Measurements from ENCODE around the gene TMEM119. TPM values are rescaled to one million over a fixed set of nuclear protein-coding genes. Genes with fewer than 3 reads are reported as not detected.

TMEM119 gene
- total and polyA plus RNA-seq, 12 donors, result 3.1 to 14.8 (median 6.6) TPM

DNA sequence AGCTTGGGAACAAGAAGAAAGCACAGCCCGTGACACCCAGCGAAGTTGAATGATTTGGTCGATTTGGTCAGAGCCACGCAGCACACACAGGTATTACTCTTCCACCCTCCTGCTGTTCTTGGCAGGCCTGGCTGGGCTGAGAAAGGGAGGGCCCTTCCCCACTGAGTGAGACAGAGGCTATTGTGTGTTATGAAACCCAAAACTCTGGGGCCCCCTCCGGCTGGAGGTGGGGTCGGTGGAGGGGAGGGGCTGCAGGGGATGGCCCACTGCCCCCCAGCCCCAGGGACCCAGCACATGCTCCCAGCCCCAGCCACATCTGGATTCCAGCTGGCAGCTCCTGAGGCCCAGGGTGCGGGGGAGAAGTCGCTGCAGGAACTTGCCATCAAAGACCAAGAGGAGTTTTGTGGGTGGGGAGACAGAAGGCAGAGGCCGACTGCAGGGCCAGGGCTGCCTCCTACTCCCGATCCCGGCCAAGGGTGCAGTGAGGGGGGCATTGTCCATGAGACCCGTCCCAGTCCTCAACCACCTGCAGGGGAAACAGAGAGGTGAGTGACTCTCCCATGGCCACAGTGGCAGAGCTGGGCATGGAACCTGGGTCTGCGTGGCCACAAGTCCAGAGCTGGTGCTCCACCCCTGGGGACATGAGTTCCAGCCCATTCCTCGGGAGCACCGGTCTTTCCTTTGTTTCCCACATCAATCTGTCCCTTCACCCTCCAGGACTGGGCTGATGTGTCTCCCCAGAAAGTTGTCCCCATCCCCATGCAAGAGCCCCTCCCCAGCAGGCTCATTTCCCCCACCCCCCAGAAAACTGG lies 8.7 kb downstream of the TMEM119 start:
- 44 to 52% (median 50%) methylated on average over 11 to 15 of the region's 15 CpGs for WGBS, 4 donors
- H3K27ac ChIP-seq, result no peak overlapping the region
- no peak for DNase-seq

DNA sequence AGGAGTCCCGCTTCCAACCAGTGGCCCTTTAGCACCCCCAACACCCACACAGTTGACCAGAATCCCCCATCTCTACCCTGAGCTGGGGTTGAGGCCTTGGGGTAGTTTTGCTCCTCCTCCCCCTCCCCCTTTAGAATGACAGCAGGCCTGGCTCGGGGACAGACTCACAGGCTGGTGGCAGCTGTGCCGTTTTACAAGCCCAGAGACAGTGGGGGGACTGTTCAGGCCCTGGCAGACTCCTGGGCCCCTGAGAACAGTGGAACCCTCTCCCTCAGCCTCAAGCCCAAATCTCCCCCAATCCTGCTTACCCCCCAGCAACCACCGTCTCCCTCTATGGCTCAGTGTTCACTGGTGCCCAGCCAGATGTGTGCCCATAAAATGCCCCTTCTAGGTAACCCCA lies 10.1 kb downstream of the TMEM119 start:
- Histone ChIP-seq H3K9me3 (replicated peaks in 1 of 3) (no peaks in the 10 kb centered on the region), H3K4me3 (no peak overlapping the region), H3K27me3 (no peaks in the 10 kb centered on the region), H3K4me1 (replicated peaks in 1 of 2) (no peaks in the 10 kb centered on the region), H3K36me3 (replicated peaks in 1 of 2) (no peaks in the 10 kb centered on the region), H3K27ac (no peak overlapping the region)
- DNase-seq, result no peak
- WGBS, 4 donors, result 67 to 100% (median 78%) methylated on average over 1 to 4 of the region's 4 CpGs
- intact Hi-C loops (cut with DNase I), result no loop called here
- TF ChIP-seq, protein P1, sequence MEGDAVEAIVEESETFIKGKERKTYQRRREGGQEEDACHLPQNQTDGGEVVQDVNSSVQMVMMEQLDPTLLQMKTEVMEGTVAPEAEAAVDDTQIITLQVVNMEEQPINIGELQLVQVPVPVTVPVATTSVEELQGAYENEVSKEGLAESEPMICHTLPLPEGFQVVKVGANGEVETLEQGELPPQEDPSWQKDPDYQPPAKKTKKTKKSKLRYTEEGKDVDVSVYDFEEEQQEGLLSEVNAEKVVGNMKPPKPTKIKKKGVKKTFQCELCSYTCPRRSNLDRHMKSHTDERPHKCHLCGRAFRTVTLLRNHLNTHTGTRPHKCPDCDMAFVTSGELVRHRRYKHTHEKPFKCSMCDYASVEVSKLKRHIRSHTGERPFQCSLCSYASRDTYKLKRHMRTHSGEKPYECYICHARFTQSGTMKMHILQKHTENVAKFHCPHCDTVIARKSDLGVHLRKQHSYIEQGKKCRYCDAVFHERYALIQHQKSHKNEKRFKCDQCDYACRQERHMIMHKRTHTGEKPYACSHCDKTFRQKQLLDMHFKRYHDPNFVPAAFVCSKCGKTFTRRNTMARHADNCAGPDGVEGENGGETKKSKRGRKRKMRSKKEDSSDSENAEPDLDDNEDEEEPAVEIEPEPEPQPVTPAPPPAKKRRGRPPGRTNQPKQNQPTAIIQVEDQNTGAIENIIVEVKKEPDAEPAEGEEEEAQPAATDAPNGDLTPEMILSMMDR (IDR thresholded peaks at IDR 0.05), result no peak
- TF ChIP-seq POLR2A (IDR thresholded peaks at IDR 0.05), result no peak

More for the DNA sequence above, 8.7 kb downstream of the TMEM119 start:
- Histone ChIP-seq H3K27me3 (no peaks in the 10 kb centered on the region), H3K4me1 (replicated peaks in 1 of 2) (no peaks in the 10 kb centered on the region), H3K9me3 (replicated peaks in 1 of 3) (no peaks in the 10 kb centered on the region), H3K4me3 (no peak overlapping the region), H3K36me3 (replicated peaks in 1 of 2) (no peaks in the 10 kb centered on the region)
- TF ChIP-seq, protein P1 (IDR thresholded peaks at IDR 0.05), result no peak
- TF ChIP-seq POLR2A (IDR thresholded peaks at IDR 0.05), result no peak
- intact Hi-C loops (cut with DNase I), result no loop called here

DNA sequence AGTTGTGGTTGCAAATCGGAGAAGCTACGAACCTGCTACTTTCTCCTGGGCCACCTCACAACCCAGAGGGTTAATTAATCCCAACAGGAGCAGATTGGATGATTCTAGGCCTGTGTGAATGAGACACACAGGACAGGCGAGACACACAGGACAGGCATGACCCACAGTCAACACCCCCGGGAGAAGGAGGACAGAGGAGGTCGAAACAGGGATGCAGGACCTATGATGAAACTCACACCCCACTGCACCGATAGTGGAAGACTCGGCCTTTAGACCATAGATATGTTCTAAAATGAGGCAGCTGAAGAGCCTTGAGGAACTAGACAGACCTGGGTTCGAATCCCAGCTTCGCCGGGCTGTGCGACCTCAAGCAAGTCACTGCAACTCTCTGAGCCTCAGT lies 11.6 kb downstream of the TMEM119 start:
- 89 to 93% (median 90%) methylated on average over 11 of the region's 11 CpGs for WGBS, 4 donors
- intact Hi-C loops (cut with DNase I), result no loop called here
- Histone ChIP-seq H3K36me3 (replicated peaks in 1 of 2) (no peaks in the 10 kb centered on the region), H3K4me1 (replicated peaks in 1 of 2) (no peaks in the 10 kb centered on the region), H3K27me3 (no peaks in the 10 kb centered on the region), H3K27ac (no peak overlapping the region), H3K4me3 (no peak overlapping the region), H3K9me3 (replicated peaks in 1 of 3) (no peaks in the 10 kb centered on the region)
- no peak for TF ChIP-seq POLR2A (IDR thresholded peaks at IDR 0.05)
- no peak for DNase-seq

DNA sequence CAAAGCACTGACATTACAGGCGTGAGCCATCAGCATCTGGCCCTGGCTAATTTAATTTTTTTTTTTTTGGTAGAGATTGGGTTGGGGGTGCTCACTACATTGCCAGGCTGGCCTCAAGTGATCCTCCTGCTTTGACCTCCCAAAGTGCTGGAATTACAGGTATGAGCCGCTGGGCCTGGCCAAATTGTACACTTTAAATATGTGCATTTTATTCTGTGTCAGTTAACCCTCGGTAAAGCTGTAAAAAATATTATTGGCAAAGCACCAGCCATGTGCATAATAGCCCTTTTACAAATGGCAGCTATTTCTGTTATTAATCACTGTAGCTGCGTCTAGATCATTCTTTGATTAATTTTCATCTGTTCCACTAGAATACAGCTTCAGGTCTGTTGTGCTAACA lies 12.0 kb downstream of the TMEM119 start:
- TF ChIP-seq, protein P1 (IDR thresholded peaks at IDR 0.05), result no peak
- TF ChIP-seq POLR2A (IDR thresholded peaks at IDR 0.05), result no peak
- Histone ChIP-seq H3K27me3 (no peaks in the 10 kb centered on the region), H3K36me3 (replicated peaks in 1 of 2) (no peaks in the 10 kb centered on the region), H3K27ac (no peak overlapping the region), H3K9me3 (replicated peaks in 1 of 3) (no peaks in the 10 kb centered on the region), H3K4me1 (replicated peaks in 1 of 2) (no peaks in the 10 kb centered on the region), H3K4me3 (no peak overlapping the region)
- whole genome bisulfite sequencing, 4 donors, result 64 to 71% (median 66%) methylated on average over 4 of the region's 4 CpGs
- intact Hi-C loops (cut with DNase I), result no loop called here
- DNase-seq, result no peak

All from adrenal gland (tissue), 12 donors.